Muscle of arm (tissue), 12 donors: Measurements from ENCODE around the gene MATCAP1. TPM values are rescaled to one million over a fixed set of nuclear protein-coding genes. Genes with fewer than 3 reads are reported as not detected.

Source experiments
- DNase-seq: peaks from one replicate; pipeline ENCODE4 v3.0.0-alpha.2; 2013
- polyA plus RNA-seq, 12 donors: library from polyadenylated mRNA; unstranded; fragments of 120-200 nt; gene quantifications; one replicate each; pipeline ENCODE4 v1.2.1, GENCODE V29; 2013; ENCODE audit not compliant: insufficient read length in 12 of 12

MATCAP1 gene
- polyA plus RNA-seq, 12 donors, result 12.3 to 43.5 (median 16.9) TPM; not detected in 1

GRCh38 chr16:67173808-67174705 lies 9.7 kb downstream of the MATCAP1 start:
- DNase-seq, result no peak

- no peak for DNase-seq
Measured at GRCh38 chr16:67173323-67173722, 10.4 kb downstream of the MATCAP1 start.

- DNase-seq, result no peak
Measured at GRCh38 chr16:67170949-67171649, 12.7 kb downstream of the MATCAP1 start.

GRCh38 chr16:67170168-67170948 lies 13.4 kb downstream of the MATCAP1 start, which contains the start of gene NOL3:
TSS of gene NOL3 (plus strand) at chr16:67170538.
- DNase-seq, result no peak

- DNase-seq, result no peak
Measured at GRCh38 chr16:67169642-67170167, 14.1 kb downstream of the MATCAP1 start.

- no peak for DNase-seq
Measured at GRCh38 chr16:67169011-67169451, 14.7 kb downstream of the MATCAP1 start.

- DNase-seq, result no peak
Measured at GRCh38 chr16:67167588-67167987, 16.2 kb downstream of the MATCAP1 start.

GRCh38 chr16:67166598-67167168 lies 17.1 kb downstream of the MATCAP1 start:
- DNase-seq, result no peak

GRCh38 chr16:67166110-67166547 lies 17.6 kb downstream of the MATCAP1 start:
- DNase-seq, result no peak

- DNase-seq, result no peak
Measured at GRCh38 chr16:67165121-67166078, 18.4 kb downstream of the MATCAP1 start.

- DNase-seq, result no peak
Measured at GRCh38 chr16:67164599-67165061, 19.1 kb downstream of the MATCAP1 start, which contains the start of gene HSF4. TSS of gene HSF4 (plus strand) at chr16:67164745. CDS start at chr16:67164812, 67 bp downstream.

GRCh38 chr16:67163999-67164558 lies 19.7 kb downstream of the MATCAP1 start:
- no peak for DNase-seq

- DNase-seq, result no peak
Measured at GRCh38 chr16:67163164-67163998, 20.4 kb downstream of the MATCAP1 start.

GRCh38 chr16:67162506-67163163 lies 21.1 kb downstream of the MATCAP1 start:
- no peak for DNase-seq

- DNase-seq, result no peak
Measured at GRCh38 chr16:67161595-67162058, 22.1 kb downstream of the MATCAP1 start.

GRCh38 chr16:67158637-67159600 lies 24.8 kb downstream of the MATCAP1 start:
- no peak for DNase-seq
